Stimulated activated CD4-positive, alpha-beta T cell treated with anti-CD3 and anti-CD28 coated beads, TNF-alpha, amount 100 ng/mL, for 1 hour (primary cell): ENCODE data around the gene MAP2K5.

Experiments used
- DNase-seq, 3 donors: peaks; one replicate each; pipeline ENCODE4 v3.0.0-alpha.2; 2020; ENCODE audit warnings: low read depth in 3 of 3, low spot score in 1 of 3

The MAP2K5 gene

DNA sequence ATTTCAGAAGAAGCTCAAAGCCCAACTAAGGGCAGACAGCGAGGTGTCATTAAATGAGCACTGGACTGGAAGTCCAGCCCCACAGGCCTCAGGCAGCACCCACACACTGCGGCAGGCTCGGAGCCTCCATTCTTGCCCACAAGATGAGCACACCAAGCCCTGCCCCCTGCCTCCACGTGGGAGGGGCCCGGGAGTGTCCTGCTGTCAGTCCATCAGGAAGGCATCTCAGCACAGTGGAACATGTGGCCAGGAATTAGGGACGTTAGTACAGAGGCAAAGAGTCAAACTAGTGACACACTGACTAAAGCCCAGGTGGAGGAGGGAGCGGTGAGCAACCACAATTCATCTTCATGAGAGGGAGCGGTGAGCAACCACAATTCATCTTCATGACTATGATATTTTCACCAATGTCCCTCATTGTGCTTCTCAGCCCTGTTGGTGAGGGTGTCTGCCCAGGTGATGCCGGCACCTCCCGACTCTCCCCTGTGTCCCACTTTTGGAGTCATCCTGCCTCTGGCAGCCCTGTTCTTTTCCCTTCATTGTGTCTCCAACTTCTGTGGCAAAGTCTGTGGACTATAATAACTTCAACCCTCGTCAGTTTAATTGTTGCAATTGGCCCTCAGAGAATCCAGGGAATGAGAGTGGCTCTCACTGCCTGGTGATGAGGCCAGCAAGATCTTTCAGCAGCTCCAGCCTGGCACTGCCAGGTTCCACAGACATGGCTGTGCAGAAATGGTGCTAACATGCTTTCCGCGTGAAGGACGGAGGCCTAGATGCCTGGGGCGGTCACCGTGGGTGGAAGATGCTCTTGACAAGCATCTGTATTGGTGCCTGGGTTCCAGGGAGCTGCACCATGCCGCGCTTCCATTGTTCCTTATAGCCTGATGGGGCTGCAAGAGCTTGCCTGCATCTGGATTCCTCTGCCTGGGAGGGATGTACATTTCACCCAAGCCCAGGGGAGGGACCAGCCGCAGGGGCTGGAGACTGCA is 259.7 kb downstream of the MAP2K5 start:
- no peak for DNase-seq

DNA sequence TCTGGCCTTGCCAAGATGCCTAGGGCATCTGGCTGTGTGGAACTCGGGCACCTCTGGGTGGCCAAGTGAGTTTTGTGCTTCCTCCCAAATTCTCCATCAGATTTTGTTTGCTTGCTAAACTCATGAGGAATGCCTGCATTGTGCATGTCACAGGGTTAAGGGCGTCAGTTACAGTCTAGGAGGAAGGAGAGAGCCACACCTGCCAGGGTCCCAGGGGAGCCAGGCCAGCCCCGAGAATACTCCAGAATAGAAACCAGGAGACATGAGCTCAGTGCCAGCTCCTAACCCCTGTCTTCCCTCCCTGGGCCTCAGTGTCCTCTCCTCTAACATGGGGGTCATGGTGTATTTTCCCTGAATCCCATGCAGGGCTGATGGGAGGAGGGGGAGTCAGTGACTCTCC is 260.8 kb downstream of the MAP2K5 start:
- no peak for DNase-seq

DNA sequence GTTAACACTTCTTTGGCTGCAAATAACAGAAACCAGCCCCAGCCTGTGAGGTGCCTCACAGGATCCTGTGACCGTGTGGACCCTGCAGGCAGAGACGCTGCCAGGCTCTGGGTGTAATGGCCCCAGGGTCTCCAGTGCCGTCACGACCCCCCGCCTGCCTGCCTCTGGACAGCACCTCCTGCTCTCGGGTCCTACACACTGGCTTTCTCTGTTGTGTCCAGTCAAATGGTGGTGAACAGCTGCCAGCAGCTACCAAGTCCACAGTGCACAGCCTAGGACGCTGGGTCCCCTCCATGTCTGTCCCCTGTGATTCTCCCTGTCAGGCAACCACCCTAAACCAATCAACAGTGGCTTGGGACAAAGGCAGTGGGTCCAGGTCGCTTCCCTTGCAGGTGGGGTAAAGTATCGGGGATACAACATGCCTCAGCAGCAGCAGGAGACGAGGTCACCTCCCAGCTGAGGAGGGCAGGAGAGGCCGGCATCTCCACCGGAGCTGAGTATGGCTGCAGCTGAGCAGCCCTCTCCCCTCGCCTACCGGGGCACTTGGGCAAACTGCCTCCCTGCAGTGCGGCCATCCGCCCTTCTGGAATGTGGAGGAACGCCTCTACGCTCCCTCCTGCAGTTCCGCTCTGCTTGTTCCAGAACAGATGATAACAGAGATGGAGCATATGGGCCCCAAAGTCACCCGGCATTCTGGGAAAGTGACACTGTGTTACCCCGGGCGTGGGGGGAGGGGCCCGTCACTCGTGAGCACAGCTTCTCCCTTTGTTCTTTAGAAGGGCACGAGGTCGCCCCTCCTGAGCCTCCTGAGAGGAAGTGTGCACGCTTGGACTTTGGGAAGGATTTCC is 261.7 kb downstream of the MAP2K5 start:
- DNase-seq: no peak

DNA sequence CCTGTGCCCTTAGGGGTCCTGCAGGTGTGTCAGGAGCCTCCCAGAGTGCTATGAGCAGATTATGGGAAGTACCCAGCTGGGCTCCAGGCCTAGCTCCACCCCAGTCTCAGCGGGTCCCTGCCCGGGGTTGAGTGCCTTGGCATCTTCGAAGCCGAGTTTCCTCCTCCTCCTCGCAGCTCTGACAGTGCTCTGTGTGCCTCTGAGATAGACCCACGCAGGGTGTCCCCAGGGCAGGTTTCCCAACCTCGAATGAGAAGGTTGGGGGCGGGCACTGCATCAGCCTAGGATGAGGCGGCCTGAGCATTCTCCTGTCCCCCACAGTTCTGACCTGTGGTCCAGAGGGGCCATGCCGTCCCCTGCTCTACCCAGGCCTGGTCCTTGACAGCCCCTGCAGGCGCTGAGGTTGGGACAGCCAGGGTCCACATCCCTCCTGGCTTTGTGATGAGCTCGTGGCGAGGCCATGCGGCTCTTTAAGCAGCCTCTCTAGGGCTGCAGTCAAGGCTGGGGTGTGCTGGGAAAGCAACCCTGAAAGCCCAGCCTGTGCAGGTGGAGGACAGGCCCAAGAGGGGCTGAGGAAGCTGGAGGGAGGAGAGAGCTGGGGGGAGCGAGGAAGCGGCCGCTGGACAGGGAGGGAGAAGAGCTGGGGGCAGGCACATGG is 262.6 kb downstream of the MAP2K5 start:
- DNase-seq: no peak

DNA sequence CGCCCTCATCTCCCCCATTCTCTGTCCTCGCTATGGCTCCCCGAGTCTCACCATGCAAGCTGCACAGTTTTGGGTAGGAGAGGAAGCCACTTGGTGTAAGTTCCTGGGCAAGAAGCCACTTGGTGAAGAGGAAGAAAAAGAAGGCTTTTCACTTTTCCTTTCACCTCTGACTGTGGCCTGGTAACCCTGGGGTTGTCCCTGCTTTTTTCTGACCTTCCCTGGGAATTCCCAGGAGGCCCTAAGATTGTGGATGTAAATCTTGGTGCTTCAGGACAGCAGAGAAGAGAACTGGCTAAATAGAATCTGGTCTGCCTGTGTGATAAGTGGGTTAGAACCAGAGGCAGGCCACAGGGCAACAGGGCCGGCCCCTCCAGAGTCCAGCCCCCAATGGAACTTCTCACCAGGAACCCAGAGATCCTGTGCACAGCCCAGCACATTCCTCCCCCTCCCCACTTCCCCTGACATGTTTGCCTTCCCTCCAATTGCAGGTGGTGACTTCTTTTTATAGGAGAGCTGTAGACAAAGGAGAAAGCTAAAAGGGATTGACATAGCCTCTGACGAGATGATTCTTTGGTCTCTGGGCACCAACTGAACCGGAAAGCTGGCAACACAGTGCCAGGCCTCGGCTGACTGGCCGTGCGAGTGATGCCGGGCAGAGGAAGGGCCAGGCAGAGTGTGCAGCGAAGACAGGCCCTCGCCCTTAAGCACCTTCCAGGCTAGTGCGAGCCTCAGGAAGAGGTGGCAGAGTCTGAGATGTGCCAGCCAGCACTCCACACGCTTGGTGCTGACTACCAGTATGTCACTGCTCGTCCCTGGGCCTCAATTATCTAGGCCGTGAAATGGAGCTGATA is 263.4 kb downstream of the MAP2K5 start:
- DNase-seq: no peak

DNA sequence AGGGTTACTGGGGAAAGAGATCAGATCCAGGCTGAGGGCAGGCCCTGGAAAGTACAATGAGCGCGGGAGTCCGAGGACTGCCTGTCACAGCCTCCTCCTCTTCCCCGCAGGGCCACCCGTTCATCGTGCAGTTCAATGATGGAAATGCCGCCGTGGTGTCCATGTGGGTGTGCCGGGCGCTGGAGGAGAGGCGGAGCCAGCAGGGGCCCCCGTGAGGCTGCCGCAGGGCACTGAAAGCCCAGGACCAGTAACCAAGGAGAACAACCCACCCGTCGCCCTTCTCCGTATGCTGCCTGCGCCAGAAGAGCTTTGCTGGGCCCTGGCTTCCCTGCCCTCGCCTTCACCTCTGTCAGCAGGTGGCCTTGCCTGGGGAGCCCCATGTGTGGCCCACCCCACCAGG is 264.0 kb downstream of the MAP2K5 start:
- DNase-seq: no peak

DNA sequence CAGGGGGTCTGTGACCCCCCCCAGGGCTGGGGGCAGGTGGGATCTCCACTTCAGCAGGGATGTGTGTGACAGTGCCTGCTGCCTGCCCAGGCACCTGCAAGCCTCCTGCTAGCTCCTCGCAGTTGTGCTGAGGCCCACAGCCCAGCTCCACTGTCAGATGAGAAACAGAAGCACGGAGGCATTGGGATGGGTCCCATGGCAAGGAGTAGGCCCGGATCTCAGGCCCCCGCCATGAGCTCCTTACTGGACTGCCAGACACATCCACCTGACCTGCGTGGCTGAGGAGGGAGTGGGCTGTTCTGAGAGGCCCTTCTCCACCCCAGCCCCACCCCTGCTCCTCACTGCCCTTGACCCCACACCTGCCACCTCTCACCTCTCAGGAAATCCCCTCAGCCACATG is 264.6 kb downstream of the MAP2K5 start:
- no peak for DNase-seq

DNA sequence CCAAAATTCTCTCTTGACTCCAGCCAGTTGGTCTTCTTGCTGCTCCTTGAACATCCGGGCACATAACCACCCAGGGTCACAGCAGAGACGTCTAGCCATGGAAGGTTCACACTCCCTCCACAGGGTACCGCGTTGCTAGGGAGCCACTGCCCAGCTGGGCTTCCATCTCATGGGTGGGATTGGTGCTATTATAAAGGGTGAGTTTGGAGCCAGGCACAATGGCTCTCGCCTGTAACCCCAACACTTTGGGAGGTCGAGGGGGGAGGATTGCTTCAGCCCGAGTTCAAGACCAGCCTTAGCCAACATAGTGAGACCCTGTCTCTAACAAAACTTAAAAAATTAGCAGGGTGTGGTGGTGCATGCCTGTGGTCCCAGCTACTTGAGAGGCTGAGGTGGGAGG is 265.3 kb downstream of the MAP2K5 start:
- no peak for DNase-seq

DNA sequence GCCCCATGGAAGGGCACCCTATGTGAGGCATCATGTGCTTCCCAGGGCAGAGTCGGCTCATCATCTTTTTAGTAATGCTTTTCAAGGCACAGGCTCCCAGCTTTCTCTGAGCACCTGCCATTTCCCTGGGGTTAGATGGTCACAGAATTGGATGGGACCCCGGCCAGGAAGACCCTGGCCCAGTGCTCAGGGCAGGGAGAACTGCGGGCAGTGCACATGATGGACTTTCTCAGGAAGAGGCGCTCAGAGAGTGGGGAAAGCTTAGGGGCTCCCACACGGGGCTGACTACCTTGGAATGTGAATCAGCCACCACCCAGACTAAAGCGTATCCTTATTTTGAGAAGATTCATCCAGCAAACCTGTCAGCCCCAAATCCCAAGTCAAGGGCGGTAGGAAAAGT is 266.3 kb downstream of the MAP2K5 start:
- no peak for DNase-seq

DNA sequence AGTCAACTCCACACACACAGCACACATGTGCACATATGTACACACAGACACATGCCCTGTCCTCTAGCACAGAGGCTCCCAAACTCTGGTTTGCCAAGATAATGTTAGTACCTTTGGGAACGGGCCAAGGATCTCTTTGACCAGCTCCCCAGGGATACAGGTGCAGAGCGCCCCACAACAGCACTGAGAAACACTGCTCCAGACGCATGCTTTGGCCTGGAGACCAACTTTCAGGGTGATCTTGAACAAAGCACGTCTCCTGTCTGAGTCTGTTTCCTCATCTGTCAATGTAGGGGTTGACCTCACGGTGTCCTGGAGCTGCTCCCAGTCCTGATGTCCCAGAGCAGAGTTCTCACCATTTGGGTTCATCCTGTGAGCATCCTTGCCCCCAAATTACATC is 266.9 kb downstream of the MAP2K5 start:
- no peak for DNase-seq

DNA sequence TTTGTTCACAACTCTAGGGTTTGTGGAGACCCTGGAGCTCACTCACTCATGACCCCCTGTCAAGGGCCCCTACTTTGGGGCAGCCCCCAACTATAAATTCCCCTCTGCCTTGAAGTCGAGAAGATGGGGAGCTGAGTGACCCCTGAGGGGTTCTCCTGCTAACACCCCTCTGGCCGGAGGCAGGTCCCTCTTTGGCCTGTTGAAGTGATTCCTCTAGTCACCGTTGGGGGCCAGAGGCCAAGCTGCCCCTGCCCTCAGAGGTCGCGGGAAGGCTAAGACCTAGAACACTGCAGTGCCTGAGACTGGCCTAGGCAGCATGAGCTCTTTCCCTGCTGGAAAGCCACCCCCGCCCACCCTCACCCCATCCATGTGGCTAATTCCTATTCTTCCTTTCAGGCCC is 267.4 kb downstream of the MAP2K5 start:
- no peak for DNase-seq

DNA sequence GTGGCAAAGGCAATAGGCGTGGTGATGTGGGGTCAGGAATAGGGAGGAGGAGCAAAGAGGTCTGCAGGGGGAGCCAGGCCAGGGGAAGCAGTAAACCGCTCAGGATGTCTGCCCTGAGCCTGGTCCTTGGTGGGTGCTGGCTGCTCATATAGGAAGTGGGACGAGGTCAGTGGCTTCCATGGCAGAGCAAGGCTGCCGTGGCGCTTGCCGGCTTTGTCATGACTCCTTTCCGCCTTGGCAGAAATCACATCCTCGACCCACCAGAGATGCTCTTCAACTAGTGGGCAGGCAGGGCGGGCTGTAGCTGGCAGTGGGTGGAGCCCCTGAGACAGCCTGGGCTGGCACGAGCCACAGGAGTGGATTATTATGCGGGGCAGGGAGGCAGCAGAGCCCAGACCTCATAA is 269.7 kb downstream of the MAP2K5 start:
- no peak for DNase-seq

DNA sequence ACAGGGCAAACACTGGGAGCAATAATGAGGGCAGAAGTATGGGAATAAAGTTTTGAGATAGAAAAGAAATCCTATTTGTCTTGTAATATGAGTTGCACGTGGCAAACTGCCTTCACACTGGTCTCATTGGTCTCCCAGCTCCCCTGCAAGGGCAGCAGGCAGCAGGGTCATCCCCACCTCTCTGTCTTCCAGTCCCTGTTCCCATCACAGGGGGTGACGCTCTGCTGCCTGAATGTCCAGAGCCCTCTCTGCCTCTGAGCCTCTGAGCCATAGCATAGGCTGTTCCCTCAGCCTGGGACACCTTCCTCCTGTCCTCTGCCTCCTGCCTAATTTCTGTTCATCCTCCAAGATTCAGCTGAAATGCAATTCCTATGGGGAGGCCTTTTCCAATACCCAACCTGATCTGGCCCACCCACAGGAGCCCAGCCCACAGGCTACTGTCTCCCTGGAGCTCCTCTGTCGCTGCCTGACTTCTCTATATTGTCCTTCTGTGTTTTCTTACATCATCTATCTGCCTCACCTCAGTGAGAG is 270.7 kb downstream of the MAP2K5 start:
- DNase-seq: no peak

DNA sequence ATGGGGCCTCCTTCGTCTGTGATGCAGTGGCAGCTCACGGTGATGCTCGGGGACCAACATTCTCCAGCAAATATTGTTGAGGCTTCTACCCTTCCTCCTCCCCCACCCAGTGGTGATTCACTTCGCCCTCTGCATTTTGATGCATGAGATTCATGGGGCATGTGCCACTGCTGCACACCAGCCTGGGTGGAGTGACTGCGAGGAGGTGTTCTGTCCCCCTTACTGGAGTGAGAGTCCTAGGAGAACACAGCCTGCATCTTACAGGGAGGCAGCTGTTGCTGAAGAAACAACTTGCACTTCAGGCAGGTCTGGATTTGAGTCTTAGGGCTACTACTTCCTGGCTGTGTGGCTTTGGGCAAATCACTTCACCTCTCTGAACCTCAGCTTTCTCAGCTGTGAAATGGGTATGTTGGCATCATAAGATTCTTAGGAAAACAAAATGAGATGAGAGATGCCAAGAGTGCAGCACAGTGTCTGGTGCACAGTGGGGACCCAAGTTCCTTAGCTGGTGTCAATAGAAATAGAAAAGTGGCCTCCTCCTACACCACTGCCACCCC is 272.6 kb downstream of the MAP2K5 start:
- DNase-seq: no peak

DNA sequence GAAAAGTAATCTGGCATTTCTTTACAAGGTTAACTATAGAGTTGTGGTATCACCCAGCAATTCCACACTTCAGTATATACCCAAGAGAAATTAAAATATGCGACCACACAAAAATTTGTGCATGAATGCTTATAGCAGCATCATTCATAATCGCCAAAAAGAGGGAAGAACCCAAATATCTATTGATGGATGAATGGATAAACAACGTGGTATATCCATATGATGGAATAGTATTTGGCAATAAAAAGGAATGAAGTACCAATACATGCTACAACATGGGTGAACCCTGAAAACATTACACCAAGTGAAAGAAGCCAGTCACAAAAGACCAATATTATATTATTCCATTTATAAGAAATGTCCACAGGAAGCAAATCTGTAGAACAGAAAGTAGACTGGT is 274.2 kb downstream of the MAP2K5 start:
- DNase-seq: no peak

DNA sequence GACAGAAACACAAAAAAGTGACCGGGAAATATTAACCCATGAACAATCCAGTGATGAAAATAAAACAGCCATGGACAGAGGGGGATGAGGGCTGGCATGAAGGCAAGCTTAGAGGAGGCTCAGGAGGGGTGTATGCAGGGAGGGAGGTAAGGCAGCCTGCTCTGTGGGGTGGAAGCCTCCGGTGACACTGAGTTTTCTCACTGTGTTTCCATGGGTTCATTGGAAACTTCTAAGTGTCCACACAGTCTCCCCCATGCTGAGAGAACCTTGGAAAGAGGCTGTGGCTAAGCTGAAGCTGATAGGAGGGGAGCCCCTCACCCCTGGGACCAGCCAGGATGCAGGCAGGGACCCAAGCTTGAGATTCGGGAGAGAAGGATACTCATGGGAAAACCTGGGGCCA is 276.0 kb downstream of the MAP2K5 start:
- DNase-seq: no peak

DNA sequence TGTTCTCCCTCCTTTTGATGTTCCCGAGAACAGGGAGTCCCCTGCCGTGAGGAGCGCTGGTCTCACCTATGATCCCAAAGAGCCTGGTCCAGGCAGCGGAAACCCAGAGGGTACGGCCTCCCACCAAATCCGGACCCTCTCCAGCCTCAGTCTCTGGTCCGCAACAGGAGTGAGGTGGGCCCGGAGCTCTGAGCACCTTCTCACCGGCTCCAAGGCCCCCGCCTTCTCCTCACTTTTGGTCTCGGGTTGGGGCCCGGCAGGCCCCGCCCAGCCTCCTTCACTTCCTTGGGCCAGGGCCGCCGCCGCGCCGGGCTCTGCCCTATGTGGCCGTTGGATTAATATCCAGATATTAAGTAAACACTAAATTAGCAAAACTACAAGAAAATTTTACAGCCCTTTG is 277.1 kb downstream of the MAP2K5 start:
- no peak for DNase-seq

DNA sequence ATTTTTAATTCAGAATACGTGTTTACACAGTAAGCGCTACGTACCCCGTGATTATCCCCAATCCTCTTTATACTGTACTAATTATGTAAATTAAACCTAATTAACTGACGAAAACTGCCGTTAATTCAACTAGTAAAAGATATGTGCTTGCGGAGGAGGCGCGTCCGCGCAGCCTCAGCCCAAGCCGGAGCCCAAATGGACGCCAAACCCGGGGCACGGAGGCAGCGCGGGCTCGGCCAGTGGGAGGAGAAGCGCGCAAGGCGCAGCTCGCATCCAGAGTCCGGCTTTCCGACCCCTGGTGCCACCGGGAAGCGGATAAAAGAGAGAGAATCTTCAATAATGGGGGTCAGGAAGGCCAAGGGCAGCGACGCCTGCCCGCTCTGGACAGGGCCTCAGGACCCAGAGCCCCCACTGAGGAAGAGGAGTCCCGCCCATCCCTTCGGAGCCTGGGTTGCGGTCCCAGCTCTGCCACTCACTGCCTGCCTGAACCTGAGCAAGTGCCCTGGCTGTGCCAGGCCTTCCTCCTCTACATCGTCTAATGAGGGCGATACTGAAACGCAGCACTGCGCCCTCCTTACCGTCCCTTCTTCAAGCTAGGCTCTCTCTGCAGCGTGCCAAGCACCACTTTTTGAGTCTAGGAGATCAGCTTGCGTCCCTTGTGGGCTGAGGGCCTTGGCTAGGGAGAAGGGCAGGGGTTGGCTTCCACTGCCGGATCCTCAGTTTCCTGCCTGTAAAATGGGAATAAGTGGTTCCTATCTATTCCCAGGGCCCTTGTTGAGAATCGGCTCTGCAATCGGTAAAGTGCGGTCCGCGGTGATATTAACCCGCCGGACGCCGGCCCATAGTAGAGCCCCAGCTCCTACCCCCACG is 277.9 kb downstream of the MAP2K5 start:
- DNase-seq: no peak
